GM12891 (cell line): ENCODE results near the gene CFAP61.

ENCODE experiments used
- POLR2AphosphoS5 ChIP-seq: IDR thresholded peaks from 2 replicates; pipeline ENCODE4 v1.6.1; 2011; ENCODE audit warnings: low read depth, low read length, control low read depth
- POU2F2 ChIP-seq: IDR thresholded peaks from 2 replicates; pipeline ENCODE4 v1.6.1; 2011; ENCODE audit warnings: low read depth, mild to moderate bottlenecking, control low read depth, low read length, moderate library complexity

- TF ChIP-seq POLR2AphosphoS5, result no peak
- TF ChIP-seq POU2F2, result no peak
Observed at GRCh38 chr20:20017844-20018185, 34.5 kb upstream of the CFAP61 start.
